H1 (cell line): ENCODE data around the gene UGT1A10. TPM values are rescaled to one million over a fixed set of nuclear protein-coding genes. Genes with fewer than 3 reads are reported as not detected.

Experiments used
- CTCF ChIA-PET: fragments of 300-600 bp; sonication (Branson Sonifier 250); formaldehyde crosslinking; loops from one replicate; lab custom pipeline; 2021; ENCODE audit not compliant: partially characterized antibody; lab: Charles Lee
- POLR2A ChIA-PET: fragments of 300-600 bp; sonication (Branson Sonifier 250); formaldehyde crosslinking; loops from one replicate; lab custom pipeline; 2021; ENCODE audit warnings: inconsistent platforms; ENCODE audit not compliant: partially characterized antibody; lab: Charles Lee
- DNase-seq, 2 experiments: peaks; one replicate each; pipeline versions ENCODE4 v3.0.0 to v3.0.0-alpha.2; 2010 to 2022; ENCODE audit warnings: low spot score in 2 of 2, low read depth in 1 of 2, mixed read lengths in 1 of 2
- FAIRE-seq: peaks from 2 replicates; lab custom pipeline; 2011; peaks lifted over from hg19 to GRCh38; lab: Jason Lieb, UNC
- H2AFZ ChIP-seq: 2 replicates; pipeline ENCODE4 v1.8.1; 2012; ENCODE audit warnings: low read length, inconsistent platforms
- H2AK5ac ChIP-seq: 2 replicates; pipeline ENCODE4 v1.6.1; 2013; ENCODE audit warnings: low read depth, low read length
- H2BK120ac ChIP-seq: replicated peaks from 2 replicates; pipeline ENCODE3; 2013; ENCODE audit warnings: low read depth, low read length, inconsistent platforms
- H2BK12ac ChIP-seq: 2 replicates; pipeline ENCODE4 v1.6.1; 2013; ENCODE audit warnings: low read depth, low read length
- H2BK15ac ChIP-seq: 2 replicates; pipeline ENCODE4 v1.6.1; 2013; ENCODE audit warnings: low read length
- H2BK20ac ChIP-seq: 2 replicates; pipeline ENCODE4 v1.6.1; 2013; ENCODE audit warnings: low read length
- H2BK5ac ChIP-seq: 2 replicates; pipeline ENCODE4 v1.6.1; 2013; ENCODE audit warnings: low read depth, low read length
- H3K14ac ChIP-seq: 2 replicates; pipeline ENCODE4 v1.6.1; 2013; ENCODE audit warnings: inconsistent platforms; ENCODE audit not compliant: insufficient read length
- H3K18ac ChIP-seq: 2 replicates; pipeline ENCODE4 v1.6.1; 2013; ENCODE audit warnings: low read length; ENCODE audit errors: extremely low read depth
- H3K23ac ChIP-seq: 2 replicates; pipeline ENCODE4 v1.6.1; 2013; ENCODE audit warnings: inconsistent platforms; ENCODE audit not compliant: insufficient read length
- H3K23me2 ChIP-seq: 2 replicates; pipeline ENCODE4 v1.6.1; 2013; ENCODE audit warnings: low read depth, low read length
- H3K27ac ChIP-seq: 2 replicates; pipeline ENCODE4 v1.6.1; 2011; ENCODE audit warnings: low read depth, low read length, inconsistent platforms
- H3K27me3 ChIP-seq, 4 experiments: replicated peaks in 1 of 4; 1 replicate in 1 of 4; 2 replicates in 3 of 4; pipeline versions ENCODE4 v1.6.1 to v1.8.1; 2011 to 2013; ENCODE audit warnings: low read length in 3 of 4, mild to moderate bottlenecking in 3 of 4, inconsistent platforms in 2 of 4, mixed read lengths in 2 of 4, moderate library complexity in 1 of 4; ENCODE audit not compliant: control insufficient read depth in 3 of 4, insufficient read depth in 3 of 4; ENCODE audit errors: extremely low read depth in 1 of 4
- H3K36me3 ChIP-seq, 4 experiments: 2 replicates each; pipeline versions ENCODE4 v1.6.1 to v1.8.1; 2011 to 2013; ENCODE audit warnings: mild to moderate bottlenecking in 4 of 4, low read length in 3 of 4, moderate library complexity in 2 of 4, control low read depth in 1 of 4, inconsistent platforms in 1 of 4; ENCODE audit not compliant: insufficient read depth in 4 of 4, control insufficient read depth in 2 of 4
- H3K4ac ChIP-seq: replicated peaks from 2 replicates; pipeline ENCODE3; 2013; ENCODE audit warnings: low read length, low read depth, mixed read lengths, inconsistent platforms; ENCODE audit not compliant: insufficient read length
- H3K4me1 ChIP-seq, 4 experiments: replicated peaks in 1 of 4; 1 replicate in 1 of 4; 2 replicates in 3 of 4; pipeline versions ENCODE4 v1.6.1 to v1.8.1; 2011 to 2013; ENCODE audit warnings: low read length in 3 of 4, inconsistent platforms in 2 of 4, mixed read lengths in 1 of 4; ENCODE audit not compliant: insufficient read depth in 4 of 4, control insufficient read depth in 3 of 4
- H3K4me2 ChIP-seq, 2 experiments: 2 replicates each; pipeline versions ENCODE4 v1.6.1 to v1.8.1; 2011 to 2013; ENCODE audit warnings: low read depth in 2 of 2, low read length in 2 of 2, control low read depth in 1 of 2, inconsistent platforms in 1 of 2, mild to moderate bottlenecking in 1 of 2; ENCODE audit not compliant: insufficient read depth in 1 of 2
- H3K4me3 ChIP-seq, 4 experiments: fragments of 200-600, 300-600 bp in 1 of 4; sonication (generic), shearing (Covaris generic), sonication (Bioruptor Twin) in 1 of 4; 2 replicates each; pipeline versions ENCODE4 v1.5.1 to v1.8.1; 2011 to 2016; ENCODE audit warnings: low read length in 4 of 4, low read depth in 3 of 4, control low read depth in 2 of 4, inconsistent platforms in 2 of 4, mild to moderate bottlenecking in 2 of 4, mixed read lengths in 1 of 4, moderate library complexity in 1 of 4; ENCODE audit not compliant: insufficient read depth in 2 of 4; ENCODE audit errors: extremely low read depth in 1 of 4
- H3K56ac ChIP-seq: replicated peaks from 2 replicates; pipeline ENCODE3; 2013; ENCODE audit warnings: low read depth, mild to moderate bottlenecking, mixed read lengths, low read length, inconsistent platforms; ENCODE audit not compliant: insufficient read length
- H3K79me1 ChIP-seq: 2 replicates; pipeline ENCODE4 v1.6.1; 2013; ENCODE audit warnings: low read depth, low read length, control low read depth
- H3K79me2 ChIP-seq, 2 experiments: 2 replicates each; pipeline versions ENCODE4 v1.6.1 to v1.8.1; 2012 to 2013; ENCODE audit warnings: low read length in 2 of 2, mild to moderate bottlenecking in 2 of 2, inconsistent platforms in 1 of 2; ENCODE audit not compliant: insufficient read depth in 2 of 2, control insufficient read depth in 1 of 2
- H3K9ac ChIP-seq, 4 experiments: replicated peaks in 1 of 4; 1 replicate in 1 of 4; 2 replicates in 3 of 4; pipeline versions ENCODE4 v1.6.1 to v1.8.1; 2011 to 2013; ENCODE audit warnings: low read depth in 3 of 4, low read length in 3 of 4, control low read depth in 2 of 4, mild to moderate bottlenecking in 2 of 4, moderate library complexity in 2 of 4, inconsistent platforms in 1 of 4; ENCODE audit errors: extremely low read depth in 1 of 4
- H3K9me3 ChIP-seq, 2 experiments: 2 replicates each; pipeline versions ENCODE4 v1.6.1 to v1.8.1; 2012 to 2013; ENCODE audit warnings: mild to moderate bottlenecking in 2 of 2, moderate library complexity in 2 of 2, control low read depth in 1 of 2, inconsistent platforms in 1 of 2, low read depth in 1 of 2, low read length in 1 of 2, mixed read lengths in 1 of 2; ENCODE audit not compliant: insufficient read depth in 2 of 2
- H4K20me1 ChIP-seq, 2 experiments: replicated peaks in 1 of 2; 2 replicates each; pipeline versions ENCODE3 to v1.8.1; 2011 to 2013; ENCODE audit warnings: inconsistent platforms in 2 of 2, low read length in 2 of 2, mild to moderate bottlenecking in 1 of 2; ENCODE audit not compliant: insufficient read depth in 2 of 2, control insufficient read depth in 1 of 2
- H4K5ac ChIP-seq: 2 replicates; pipeline ENCODE4 v1.6.1; 2013; ENCODE audit warnings: low read length, low read depth, mixed read lengths, inconsistent platforms; ENCODE audit not compliant: insufficient read length
- H4K8ac ChIP-seq: 2 replicates; pipeline ENCODE4 v1.8.0; 2013; ENCODE audit warnings: mild to moderate bottlenecking, moderate library complexity, low read length, inconsistent platforms; ENCODE audit not compliant: insufficient read depth; ENCODE audit errors: extremely low read depth
- H4K91ac ChIP-seq: replicated peaks from 2 replicates; pipeline ENCODE3; 2013; ENCODE audit warnings: low read length, mixed read lengths, inconsistent platforms; ENCODE audit not compliant: insufficient read length
- CHD2 ChIP-seq: IDR thresholded peaks from 2 replicates; pipeline ENCODE4 v1.6.1; 2012; ENCODE audit warnings: low read length, improper control_type of control experiment
- EP300 ChIP-seq, 2 experiments: IDR thresholded peaks; 1 replicate in 1 of 2; 2 replicates in 1 of 2; pipeline ENCODE4 v1.6.1; 2011 to 2012; ENCODE audit warnings: low read depth in 2 of 2, low read length in 2 of 2, mild to moderate bottlenecking in 2 of 2, borderline replicate concordance in 1 of 2, inconsistent platforms in 1 of 2, moderate library complexity in 1 of 2
- FOSL1 ChIP-seq: IDR thresholded peaks from 2 replicates; pipeline ENCODE4 v1.6.1; 2011; ENCODE audit warnings: mild to moderate bottlenecking, low read depth, low read length, moderate library complexity; ENCODE audit not compliant: insufficient read depth
- HDAC6 ChIP-seq: IDR thresholded peaks from one replicate; pipeline ENCODE4 v1.7.1; 2012; ENCODE audit warnings: low read depth, mild to moderate bottlenecking, inconsistent platforms, low read length, moderate library complexity
- KDM4A ChIP-seq: IDR thresholded peaks from one replicate; pipeline ENCODE4 v1.7.1; 2012; ENCODE audit warnings: low read depth, mild to moderate bottlenecking, moderate library complexity, low read length, inconsistent platforms; ENCODE audit not compliant: severe bottlenecking
- KDM5A ChIP-seq: fragments of 200-600 bp; IDR thresholded peaks from 2 replicates; pipeline ENCODE4 v1.7.1; 2012; ENCODE audit warnings: mild to moderate bottlenecking, low read length, inconsistent platforms, mixed read lengths
- RAD21 ChIP-seq, 2 experiments: IDR thresholded peaks in 1 of 2; conservative IDR thresholded peaks in 1 of 2; 2 replicates each; pipeline ENCODE4 v1.6.1; 2011; ENCODE audit warnings: low read depth in 2 of 2, low read length in 2 of 2, improper control_type of control experiment in 1 of 2, inconsistent platforms in 1 of 2, mild to moderate bottlenecking in 1 of 2, moderate library complexity in 1 of 2
- SP4 ChIP-seq: IDR thresholded peaks from 2 replicates; pipeline ENCODE4 v1.6.1; 2012; ENCODE audit warnings: low read length, inconsistent platforms
- TAF7 ChIP-seq: optimal IDR thresholded peaks from 2 replicates; pipeline ENCODE3; 2011; ENCODE audit warnings: low read depth, mild to moderate bottlenecking, inconsistent platforms, low read length, moderate library complexity, borderline replicate concordance
- WGBS, 2 experiments: shearing (Covaris generic) in 1 of 2; methylation state at CpG; one replicate each; pipeline versions ENCODE4 v1.1.6 to v1.1.7; 2013 to 2015; ENCODE audit warnings: low lambda C conversion rate in 2 of 2, mixed read lengths in 2 of 2, inconsistent platforms in 1 of 2, low coverage in 1 of 2, missing lambda C conversion rate in 1 of 2; ENCODE audit not compliant: insufficient replicate concordance in 2 of 2, insufficient coverage in 1 of 2, insufficient read length in 1 of 2; ENCODE audit errors: extremely low coverage in 1 of 2, missing lambda C conversion rate in 1 of 2; 5-methylcytosine and 5-hydroxymethylcytosine counted together
- polyA plus RNA-seq, 7 experiments: library from polyadenylated mRNA; depleted of rRNA in 3 of 7; stranded (reverse) in 5 of 7; unstranded in 2 of 7; fragments of >200 nt in 5 of 7; fragments of 200-250 nt in 2 of 7; gene quantifications; 1 replicate in 5 of 7; 2 replicates in 1 of 7; 4 replicates in 1 of 7; pipeline versions ENCODE4 v1.2.1 to v1.2.3, GENCODE V29; 2011 to 2013; ENCODE audit warnings: missing spikeins in 2 of 7, mixed read lengths in 2 of 7
- total RNA-seq: library from RNA; stranded (reverse); fragmentation: NEBNext Ultra II Directional; extraction: Animal tissue kit (Norgen Biotek cat#: 25700); gene quantifications from 2 replicates; pipeline ENCODE4 v1.2.1, GENCODE V29; 2021
- TF ChIP-seq, protein P1 (sequence below): IDR thresholded peaks from 2 replicates; pipeline ENCODE4 v1.6.1; 2012; ENCODE audit warnings: low read length, inconsistent platforms

The UGT1A10 gene
- total and polyA plus RNA-seq, 2 of the 8 experiments (the other 6 are each of a cell fraction or from before 2014, with no cell fraction given), result not detected

DNA sequence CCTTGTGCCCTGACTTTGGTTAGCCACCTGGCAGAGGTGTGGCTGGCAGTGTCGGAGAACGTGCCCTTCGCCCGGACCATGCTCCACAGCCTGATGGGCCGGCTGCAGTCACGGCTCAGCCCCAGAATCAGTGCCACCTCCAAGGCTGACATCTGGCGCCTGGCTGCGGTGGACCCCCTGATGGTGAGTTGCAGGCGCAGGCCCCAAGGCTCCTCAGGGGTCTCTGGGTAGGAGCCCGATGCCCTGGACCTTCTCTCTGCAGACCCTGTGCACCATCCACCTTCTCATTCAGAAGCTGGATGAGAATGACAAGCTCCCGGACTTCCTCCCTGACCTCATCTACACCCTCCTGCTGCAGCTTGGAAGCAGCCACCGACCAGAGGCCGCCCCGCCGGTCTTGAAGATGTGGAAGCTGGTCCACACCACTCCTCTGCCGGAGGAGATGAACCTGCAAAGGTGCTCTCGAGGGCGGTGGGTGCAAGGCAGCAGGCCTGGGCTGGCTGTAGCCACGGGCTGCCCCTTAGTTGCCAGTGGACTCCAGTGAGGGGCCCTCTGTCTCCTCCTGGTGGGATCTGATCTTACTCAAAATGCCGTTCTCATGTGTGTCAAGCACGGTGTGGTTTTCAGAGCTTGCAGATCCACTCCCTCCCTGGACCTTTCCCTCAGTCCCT lies 186.0 kb downstream of the UGT1A10 start:
- Histone ChIP-seq H2BK5ac (no peak overlapping the region), H3K4ac (no peak overlapping the region), H4K8ac (no peak overlapping the region), H2BK20ac (no peak overlapping the region), H3K23me2 (no peaks in the 10 kb centered on the region), H4K20me1 (no peaks in the 10 kb centered on the region), H3K27me3 (no peaks in the 10 kb centered on the region), H3K9me3 (no peaks in the 10 kb centered on the region), H2AK5ac (no peak overlapping the region), H2BK120ac (no peak overlapping the region), H3K36me3 (no peaks in the 10 kb centered on the region), H4K91ac (no peak overlapping the region), H2AFZ (no peak overlapping the region), H3K4me3 (no peak overlapping the region), H3K4me1 (no peaks in the 10 kb centered on the region), H4K5ac (no peak overlapping the region), H3K9ac (no peak overlapping the region), H3K23ac (no peak overlapping the region), H3K79me1 (no peaks in the 10 kb centered on the region), H2BK12ac (no peak overlapping the region), H3K56ac (no peak overlapping the region), H3K14ac (no peak overlapping the region), H3K79me2 (no peaks in the 10 kb centered on the region), H3K18ac (no peak overlapping the region), H3K4me2 (no peak overlapping the region), H3K27ac (no peak overlapping the region), H2BK15ac (no peak overlapping the region)
- FAIRE-seq (no peak), DNase-seq (no peak)
- CTCF ChIA-PET, result interaction anchor here (1.1 to 2.0 kb wide), 3 partner anchors 42 to 374 kb away, joined by 3 to 6 read pairs (median 3); no protein-coding TSS in a partner anchor
- POLR2A ChIA-PET, result no interaction called here
- WGBS, 2 experiments, result 87% methylated on average over 21 of the region's 21 CpGs; no CpG with 5 or more reads in 1 of the 2 experiments
- no peak for TF ChIP-seq FOSL1
- TF ChIP-seq TAF7, result no peak
- no peak for TF ChIP-seq SP4
- no peak for TF ChIP-seq RAD21 (IDR thresholded peaks at IDR 0.05 in 1 of 2, conservative IDR thresholded peaks at IDR 0.05 in 1 of 2; ENCODE audit: low read depth in 2 of 2, low read length in 2 of 2)
- TF ChIP-seq, protein P1, sequence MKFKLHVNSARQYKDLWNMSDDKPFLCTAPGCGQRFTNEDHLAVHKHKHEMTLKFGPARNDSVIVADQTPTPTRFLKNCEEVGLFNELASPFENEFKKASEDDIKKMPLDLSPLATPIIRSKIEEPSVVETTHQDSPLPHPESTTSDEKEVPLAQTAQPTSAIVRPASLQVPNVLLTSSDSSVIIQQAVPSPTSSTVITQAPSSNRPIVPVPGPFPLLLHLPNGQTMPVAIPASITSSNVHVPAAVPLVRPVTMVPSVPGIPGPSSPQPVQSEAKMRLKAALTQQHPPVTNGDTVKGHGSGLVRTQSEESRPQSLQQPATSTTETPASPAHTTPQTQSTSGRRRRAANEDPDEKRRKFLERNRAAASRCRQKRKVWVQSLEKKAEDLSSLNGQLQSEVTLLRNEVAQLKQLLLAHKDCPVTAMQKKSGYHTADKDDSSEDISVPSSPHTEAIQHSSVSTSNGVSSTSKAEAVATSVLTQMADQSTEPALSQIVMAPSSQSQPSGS, result no peak
- TF ChIP-seq CHD2, result no peak
- TF ChIP-seq KDM4A, result no peak
- no peak for TF ChIP-seq KDM5A
- no peak for TF ChIP-seq EP300 (IDR thresholded peaks at IDR 0.05; ENCODE audit: borderline replicate concordance in 1 of 2, low read depth in 2 of 2, low read length in 2 of 2)
- no peak for TF ChIP-seq HDAC6
